GM12878 (cell line): Measurements from ENCODE around the gene AP3B1. TPM values are rescaled to one million over a fixed set of nuclear protein-coding genes. Genes with fewer than 3 reads are reported as not detected.
A peak's percentile ranks its signal among the peaks of the same experiment; 100 is the strongest.

ENCODE experiments used
- ATAC-seq: fragments of 200-7000 bp; cut with Tn5 transposase; 3 replicates; pipeline ENCODE4 v1.9.1; 2020; ENCODE audit warnings: mild to moderate bottlenecking, moderate library complexity
- BruUV-seq: library from RNA; stranded (reverse); fragments of 400-500 nt; replicated peaks from 2 replicates; lab custom pipeline; 2021; lab: Mats Ljungman, UMichigan
- CTCF ChIA-PET: fragments of 300-600 bp; sonication (Branson Sonifier 250); formaldehyde crosslinking; extraction: SDS; loops from one replicate; lab custom pipeline; 2021; ENCODE audit warnings: inconsistent platforms; lab: Yijun Ruan, JAX
- POLR2A ChIA-PET: fragments of 350-600 bp; formaldehyde crosslinking; extraction: SDS; loops from one replicate; lab custom pipeline; 2021; ENCODE audit warnings: inconsistent platforms; lab: Charles Lee
- RAD21 ChIA-PET: fragments of 300-600 bp; sonication (Branson Sonifier 250); formaldehyde crosslinking; loops from one replicate; lab custom pipeline; 2023; ENCODE audit warnings: antibody characterized with exemption; ENCODE audit not compliant: unreplicated experiment; lab: Charles Lee
- SMC1A ChIA-PET: fragments of 300-600 bp; sonication (Branson Sonifier 250); formaldehyde crosslinking; loops from one replicate; lab custom pipeline; 2023; ENCODE audit not compliant: unreplicated experiment, uncharacterized antibody; lab: Charles Lee
- DNase-seq: peaks from one replicate; pipeline ENCODE4 v3.0.0-alpha.2; 2011; ENCODE audit warnings: low read depth, low spot score
- FAIRE-seq: peaks from 3 replicates; lab custom pipeline; 2011; peaks lifted over from hg19 to GRCh38; lab: Jason Lieb, UNC
- H2AFZ ChIP-seq: 2 replicates; pipeline ENCODE4 v1.6.0; 2011; ENCODE audit warnings: low read depth, low read length, control low read depth; ENCODE audit not compliant: control insufficient read depth
- H3K27ac ChIP-seq: 2 replicates; pipeline ENCODE4 v1.5.1; 2011; ENCODE audit warnings: control low read depth; ENCODE audit not compliant: control insufficient read depth, insufficient read depth
- H3K27me3 ChIP-seq, 2 experiments: replicated peaks in 1 of 2; 2 replicates each; pipeline versions ENCODE4 v1.6.0 to v1.6.1; 2011; ENCODE audit warnings: low read length in 1 of 2; ENCODE audit not compliant: control insufficient read depth in 2 of 2, insufficient read depth in 2 of 2
- H3K36me3 ChIP-seq, 2 experiments: 2 replicates each; pipeline ENCODE4 v1.5.1; 2011; ENCODE audit warnings: low read length in 1 of 2; ENCODE audit not compliant: control insufficient read depth in 2 of 2, insufficient read depth in 2 of 2
- H3K4me1 ChIP-seq: 2 replicates; pipeline ENCODE4 v1.6.1; 2011; ENCODE audit warnings: mild to moderate bottlenecking, low read length, moderate library complexity, mixed read lengths; ENCODE audit not compliant: control insufficient read depth, insufficient read depth
- H3K4me2 ChIP-seq: 2 replicates; pipeline ENCODE4 v1.6.0; 2011; ENCODE audit warnings: control low read depth; ENCODE audit not compliant: control insufficient read depth, insufficient read depth
- H3K4me3 ChIP-seq: fragments of 200-600 bp; sonication (generic); 2 replicates; pipeline ENCODE4 v1.5.1; 2016
- H3K79me2 ChIP-seq: 2 replicates; pipeline ENCODE4 v1.6.0; 2011; ENCODE audit warnings: low read length; ENCODE audit not compliant: control insufficient read depth, insufficient read depth
- H3K9ac ChIP-seq: 2 replicates; pipeline ENCODE4 v1.8.0; 2011; ENCODE audit warnings: low read length, control low read depth, mixed read lengths; ENCODE audit not compliant: control insufficient read depth, insufficient read depth
- H3K9me3 ChIP-seq: replicated peaks from 3 replicates; pipeline ENCODE4 v1.5.1; 2011; ENCODE audit warnings: mild to moderate bottlenecking, low read length; ENCODE audit not compliant: control insufficient read depth, insufficient read depth
- H4K20me1 ChIP-seq: 2 replicates; pipeline ENCODE4 v1.6.0; 2011; ENCODE audit not compliant: control insufficient read depth, insufficient read depth
- ATF2 ChIP-seq: IDR thresholded peaks from 2 replicates; pipeline ENCODE4 v1.6.1; 2012; ENCODE audit warnings: low read length, inconsistent platforms
- ATF7 ChIP-seq: fragments of 450-650 bp; IDR thresholded peaks from 2 replicates; pipeline ENCODE4 v1.6.1; 2016; ENCODE audit warnings: low read depth, mild to moderate bottlenecking
- EED ChIP-seq: sonication (generic); IDR thresholded peaks from 2 replicates; pipeline ENCODE4 v1.6.1; 2016; ENCODE audit warnings: antibody characterized with exemption, low read depth
- MEF2B ChIP-seq: fragments of 450-650 bp; IDR thresholded peaks from 2 replicates; pipeline ENCODE4 v1.6.1; 2018; ENCODE audit warnings: mild to moderate bottlenecking, moderate library complexity; ENCODE audit not compliant: partially characterized antibody, poor library complexity, severe bottlenecking
- NFYA ChIP-seq: IDR thresholded peaks from 2 replicates; pipeline ENCODE4 v1.6.1; 2011; ENCODE audit warnings: low read depth, mild to moderate bottlenecking, low read length, improper control_type of control experiment, borderline replicate concordance
- NFYB ChIP-seq: IDR thresholded peaks from 2 replicates; pipeline ENCODE4 v1.6.1; 2011; ENCODE audit warnings: low read depth, mild to moderate bottlenecking, low read length, improper control_type of control experiment, moderate library complexity; ENCODE audit not compliant: insufficient read depth
- SIN3A ChIP-seq: IDR thresholded peaks from 2 replicates; pipeline ENCODE4 v1.6.1; 2012; ENCODE audit warnings: low read depth, low read length, improper control_type of control experiment
- STAT3 ChIP-seq: IDR thresholded peaks from 2 replicates; pipeline ENCODE4 v1.6.1; 2011; ENCODE audit warnings: low read depth, low read length, improper control_type of control experiment
- ZNF592 ChIP-seq: fragments of 450-650 bp; IDR thresholded peaks from 2 replicates; pipeline ENCODE4 v1.6.1; 2017; ENCODE audit warnings: mild to moderate bottlenecking, moderate library complexity
- WGBS: methylation state at CpG from one replicate; pipeline ENCODE4 v1.1.6; 2016; ENCODE audit warnings: low lambda C conversion rate; ENCODE audit not compliant: insufficient replicate concordance, insufficient coverage; ENCODE audit errors: missing lambda C conversion rate; 5-methylcytosine and 5-hydroxymethylcytosine counted together
- in situ Hi-C: fragments of 300-500 bp; cut with MboI; formaldehyde crosslinking; loops from 9 replicates; pipeline ENCODE4 v1.14.3; 2018; ENCODE audit warnings: mixed read lengths
- intact Hi-C: fragments of 100-400 bp; cut with micrococcal nuclease; formaldehyde crosslinking; loops from one replicate; pipeline ENCODE4 v1.14.2; 2022; ENCODE audit not compliant: unreplicated experiment
- polyA plus RNA-seq, 11 experiments: library from polyadenylated mRNA; depleted of rRNA in 4 of 11; unstranded in 6 of 11; stranded (reverse) in 5 of 11; fragments of >200 nt; fragmentation: Nextera tagmentation in 4 of 11; fragmentation: Illumina TruSeq in 1 of 11; extraction: Ambion mirVana in 4 of 11; extraction: Trizol in 1 of 11; gene quantifications; 1 replicate in 1 of 11; 2 replicates in 10 of 11; pipeline versions ENCODE4 v1.2.1 to v1.2.3, GENCODE V29; 2011 to 2016; ENCODE audit warnings: inconsistent platforms in 2 of 11, missing spikeins in 2 of 11, low read depth in 1 of 11
- total RNA-seq, 4 experiments: library from RNA; depleted of rRNA in 3 of 4; stranded (reverse); fragments of >200 nt in 3 of 4; fragmentation: Illumina TruSeq in 1 of 4; extraction: Trizol in 1 of 4; gene quantifications; 2 replicates each; pipeline versions ENCODE4 v1.2.1 to v1.2.3, GENCODE V29; 2013 to 2021

The AP3B1 gene
- total and polyA plus RNA-seq, 10 of the 15 experiments (the other 5 are each of a cell fraction or from before 2014, with no cell fraction given), result 30.9 to 70.8 (median 46.0) TPM

GRCh38 chr5:78129597-78129996 lies 164.9 kb downstream of the AP3B1 start:
- H3K27me3 ChIP-seq, result no peaks in the 10 kb centered on the region
- H3K79me2 ChIP-seq, result no peaks in the 10 kb centered on the region
- no peak overlapping the region for H3K27ac ChIP-seq
- intact Hi-C loops (no loop called here), in situ Hi-C loops (no loop called here)
- no peaks in the 10 kb centered on the region for H3K9me3 ChIP-seq
- H3K4me3 ChIP-seq, result no peak overlapping the region
- DNase-seq (no peak), FAIRE-seq (no peak), ATAC-seq (no peak)
- no peak for TF ChIP-seq MEF2B
- H2AFZ ChIP-seq, result no peak overlapping the region
- POLR2A ChIA-PET, result no interaction called here
- H4K20me1 ChIP-seq, result no peaks in the 10 kb centered on the region
- H3K36me3 ChIP-seq, result peaks cover 0 to 4% of the 10 kb centered on the region in 2 experiments; a peak in 2 of 4 replicates
- CTCF ChIA-PET, result no interaction called here
- no peaks in the 10 kb centered on the region for H3K4me1 ChIP-seq
- H3K9ac ChIP-seq, result no peak overlapping the region
- BruUV-seq, result no TSS peak
- 97% methylated on average over 3 of the region's 3 CpGs for WGBS
- SMC1A ChIA-PET, result interaction anchor here (0.6 to 1.6 kb wide), 2 partner anchors 32 to 139 kb away, joined by 3 to 4 read pairs; no protein-coding TSS in a partner anchor
- no peak overlapping the region for H3K4me2 ChIP-seq
- RAD21 ChIA-PET, result no interaction called here

- SMC1A ChIA-PET, result interaction anchor here (0.7 to 2.2 kb wide), 9 partner anchors 11 to 92 kb away, joined by 3 to 11 read pairs (median 3); no protein-coding TSS in a partner anchor
- ATAC-seq (0 out of 3 replicates have a peak, but pooled peaks have one; percentile 38), DNase-seq (no peak), FAIRE-seq (no peak)
- CTCF ChIA-PET, result interaction anchor here (0.7 to 2.7 kb wide), 7 partner anchors 11 to 259 kb away, joined by 3 to 8 read pairs (median 5); no protein-coding TSS in a partner anchor
- Histone ChIP-seq H3K9ac (no peak overlapping the region), H3K9me3 (no peaks in the 10 kb centered on the region), H3K4me2 (no peak overlapping the region), H3K4me1 (no peaks in the 10 kb centered on the region), H4K20me1 (no peaks in the 10 kb centered on the region), H3K27me3 (no peaks in the 10 kb centered on the region), H3K36me3 (peaks cover 0 to under 1% of the 10 kb centered on the region in 2 experiments; a peak in 2 of 4 replicates), H3K27ac (no peak overlapping the region), H3K79me2 (no peaks in the 10 kb centered on the region), H2AFZ (no peak overlapping the region), H3K4me3 (no peak overlapping the region)
- in situ Hi-C loops (no loop called here), intact Hi-C loops (no loop called here)
- WGBS, result 96% methylated on average over 3 of the region's 3 CpGs
- no TSS peak for BruUV-seq
- RAD21 ChIA-PET, result interaction anchor here (0.9 to 1.7 kb wide), 2 partner anchors 11 to 12 kb away, joined by 3 read pairs; no protein-coding TSS in a partner anchor
- POLR2A ChIA-PET, result interaction anchor here (0.8 kb wide), 1 partner anchor 11 kb away, joined by 3 read pairs; no protein-coding TSS in a partner anchor
- TF ChIP-seq NFYB, result no peak
- no peak for TF ChIP-seq ATF2
- no peak for TF ChIP-seq STAT3
- TF ChIP-seq EED, result no peak
- no peak for TF ChIP-seq NFYA
- TF ChIP-seq ZNF592, result no peak
- TF ChIP-seq SIN3A, result no peak
- no peak for TF ChIP-seq ATF7
Observed at GRCh38 chr5:78127875-78128274, 166.6 kb downstream of the AP3B1 start.
